Stimulated activated CD8-positive, alpha-beta memory T cell treated with anti-CD3 and anti-CD28 coated beads, Interleukin-15, amount 100 ng/mL, for 24 hours (primary cell): ENCODE measurements around the gene DNAJB7.
A peak's percentile ranks its signal among the peaks of the same experiment; 100 is the strongest.
"Not testable (repeated sequence)": the region's sequence is repeated elsewhere in the genome, so short reads cannot be mapped to it uniquely, and the experiment has no call there.

Experiments
- DNase-seq: peaks from one replicate; pipeline ENCODE4 v3.0.0-alpha.2; 2020; ENCODE audit warnings: low read depth

The DNAJB7 gene

GRCh38 chr22:40844951-40845350, 17.0 kb downstream of the DNAJB7 start:
- no peak for DNase-seq

GRCh38 chr22:40838486-40838885, 23.4 kb downstream of the DNAJB7 start:
- DNase-seq, result no peak

GRCh38 chr22:40834619-40835018, 27.3 kb downstream of the DNAJB7 start:
- DNase-seq, result no peak

- DNase-seq, result no peak
These were observed 32.8 kb downstream of the DNAJB7 start for GRCh38 chr22:40829131-40829530.

GRCh38 chr22:40826984-40827741, 34.8 kb downstream of the DNAJB7 start:
- no peak for DNase-seq

- DNase-seq, result not testable (repeated sequence)
These were observed 35.6 kb downstream of the DNAJB7 start for GRCh38 chr22:40826292-40826691.

GRCh38 chr22:40823426-40823825, 38.5 kb downstream of the DNAJB7 start:
- DNase-seq, result no peak

- DNase-seq, result no peak
These were observed 42.2 kb downstream of the DNAJB7 start for GRCh38 chr22:40819599-40820140.

GRCh38 chr22:40818747-40819598, 42.9 kb downstream of the DNAJB7 start, which contains the start of gene SLC25A17:
Gene SLC25A17 (minus strand): TSS chr22:40819346. CDS start chr22:40819248, 98 bp downstream.
- peak; percentile 56 for DNase-seq

- no peak for DNase-seq
These were observed 43.6 kb downstream of the DNAJB7 start for GRCh38 chr22:40818192-40818746.

GRCh38 chr22:40817737-40818136, 44.2 kb downstream of the DNAJB7 start:
- no peak for DNase-seq

- no peak for DNase-seq
These were observed 48.0 kb downstream of the DNAJB7 start for GRCh38 chr22:40813912-40814315.
